Right atrium auricular region (tissue), 2 donors: ENCODE results near the gene ZNF783. TPM values are rescaled to one million over a fixed set of nuclear protein-coding genes. Genes with fewer than 3 reads are reported as not detected.

ENCODE experiments used
- DNase-seq: peaks from one replicate; pipeline ENCODE4 v3.0.0-alpha.2; 2019; ENCODE audit warnings: low spot score
- H3K27ac ChIP-seq, 2 donors: fragments of 200-600 bp; sonication (generic); 1 replicate in 1 of 2; 2 replicates in 1 of 2; pipeline ENCODE4 v1.5.1; 2016 to 2019
- H3K27me3 ChIP-seq, 2 donors: fragments of 200-600 bp; sonication (generic); one replicate each; pipeline versions ENCODE4 v1.5.1 to v1.6.0; 2017 to 2019
- H3K36me3 ChIP-seq: fragments of 200-600 bp; sonication (generic); one replicate; pipeline ENCODE4 v1.5.1; 2016
- H3K4me1 ChIP-seq, 2 donors: fragments of 200-600 bp; sonication (generic); one replicate each; pipeline versions ENCODE4 v1.5.1 to v1.6.0; 2017 to 2019
- H3K4me3 ChIP-seq, 2 donors: fragments of 200-600 bp; sonication (generic); 1 replicate in 1 of 2; 2 replicates in 1 of 2; pipeline ENCODE4 v1.5.1; 2017 to 2019; ENCODE audit warnings: mild to moderate bottlenecking in 1 of 2, moderate library complexity in 1 of 2
- H3K9me3 ChIP-seq, 2 donors: fragments of 200-600 bp; sonication (generic); one replicate each; pipeline ENCODE4 v1.5.1; 2019
- CTCF ChIP-seq, 2 donors: fragments of 200-600 bp; sonication (generic); IDR thresholded peaks; one replicate each; pipeline ENCODE4 v1.5.1; 2019; ENCODE audit warnings: antibody characterized with exemption in 2 of 2
- total RNA-seq, 2 donors: library from RNA; depleted of rRNA; stranded (reverse); fragments of >200 nt; gene quantifications; one replicate each; pipeline ENCODE4 v1.1.0, GENCODE V29; 2016

ZNF783 gene
- total RNA-seq, 2 donors from 2014 or later = 3.7 to 5.1 TPM

- no peaks in the 10 kb centered on the region for H3K4me1 ChIP-seq
- no peak overlapping the region for H3K27ac ChIP-seq
- no peak overlapping the region for H3K4me3 ChIP-seq
- H3K27me3 ChIP-seq = no peaks in the 10 kb centered on the region
- DNase-seq = no peak
- no peaks in the 10 kb centered on the region for H3K9me3 ChIP-seq
- TF ChIP-seq CTCF (IDR thresholded peaks at IDR 0.05) = no peak
- peaks cover 8% of the 10 kb centered on the region for H3K36me3 ChIP-seq
These were observed 32.9 kb downstream of the ZNF783 start for GRCh38 chr7:149294634-149295480.

GRCh38 chr7:149295481-149295850 is 33.5 kb downstream of the ZNF783 start:
- no peak for TF ChIP-seq CTCF (IDR thresholded peaks at IDR 0.05)
- no peak for DNase-seq
- H3K27ac ChIP-seq = no peak overlapping the region
- no peak overlapping the region for H3K4me3 ChIP-seq
- H3K9me3 ChIP-seq = no peaks in the 10 kb centered on the region
- H3K27me3 ChIP-seq = no peaks in the 10 kb centered on the region
- H3K4me1 ChIP-seq = no peaks in the 10 kb centered on the region
- peaks cover 8% of the 10 kb centered on the region for H3K36me3 ChIP-seq

- DNase-seq = no peak
- H3K4me3 ChIP-seq = no peak overlapping the region
- no peak overlapping the region for H3K27ac ChIP-seq
- H3K36me3 ChIP-seq = peaks cover 8% of the 10 kb centered on the region
- H3K9me3 ChIP-seq = no peaks in the 10 kb centered on the region
- TF ChIP-seq CTCF (IDR thresholded peaks at IDR 0.05) = no peak
- H3K4me1 ChIP-seq = no peaks in the 10 kb centered on the region
- H3K27me3 ChIP-seq = no peaks in the 10 kb centered on the region
These were observed 34.4 kb downstream of the ZNF783 start for GRCh38 chr7:149296368-149296767.

GRCh38 chr7:149297034-149297755 is 35.2 kb downstream of the ZNF783 start:
- Histone ChIP-seq H3K36me3 (peaks cover 8% of the 10 kb centered on the region), H3K4me1 (no peaks in the 10 kb centered on the region), H3K9me3 (no peaks in the 10 kb centered on the region), H3K27ac (no peak overlapping the region), H3K27me3 (no peaks in the 10 kb centered on the region), H3K4me3 (no peak overlapping the region)
- TF ChIP-seq CTCF (IDR thresholded peaks at IDR 0.05) = no peak
- DNase-seq = no peak

- no peak for DNase-seq
- H3K4me3 ChIP-seq = no peak overlapping the region
- no peak overlapping the region for H3K27ac ChIP-seq
- no peaks in the 10 kb centered on the region for H3K27me3 ChIP-seq
- TF ChIP-seq CTCF (IDR thresholded peaks at IDR 0.05) = no peak
- no peaks in the 10 kb centered on the region for H3K4me1 ChIP-seq
- H3K36me3 ChIP-seq = no peaks in the 10 kb centered on the region
- no peaks in the 10 kb centered on the region for H3K9me3 ChIP-seq
These were observed 38.8 kb downstream of the ZNF783 start for GRCh38 chr7:149300620-149301285.
